Activated CD4-positive, alpha-beta T cell treated with anti-CD3 and anti-CD28 coated beads, Interleukin-2, amount 50 U/mL, for 48 hours (primary cell): Measurements from ENCODE around the gene PAM.

Experiments
- DNase-seq, 2 experiments: peaks; one replicate each; pipeline ENCODE4 v3.0.0-alpha.2; 2020

Gene PAM

GRCh38 chr5:102863764-102864560 is 108.9 kb downstream of the PAM start:
- DNase-seq: no peak

DNA sequence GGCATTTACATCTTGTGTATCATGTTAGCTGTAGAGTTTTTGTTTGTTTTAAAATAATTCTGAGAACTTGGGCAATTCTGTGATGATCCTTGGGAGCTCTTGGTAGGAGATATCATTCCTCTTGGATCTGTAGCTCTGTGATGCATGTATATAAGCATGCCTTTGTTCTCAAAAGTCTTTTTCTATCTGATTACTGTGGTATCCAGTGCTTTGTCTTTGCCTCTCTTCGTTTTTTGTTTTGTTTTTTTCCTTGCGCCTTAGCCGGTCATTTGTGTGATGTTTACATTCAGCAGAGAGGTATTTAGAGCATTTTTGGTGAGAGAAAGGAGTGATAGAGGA is 110.0 kb downstream of the PAM start:
- DNase-seq: no peak

- peak; percentile 26 to 45 for DNase-seq
Measured at GRCh38 chr5:102865510-102866236, 110.6 kb downstream of the PAM start.

DNA sequence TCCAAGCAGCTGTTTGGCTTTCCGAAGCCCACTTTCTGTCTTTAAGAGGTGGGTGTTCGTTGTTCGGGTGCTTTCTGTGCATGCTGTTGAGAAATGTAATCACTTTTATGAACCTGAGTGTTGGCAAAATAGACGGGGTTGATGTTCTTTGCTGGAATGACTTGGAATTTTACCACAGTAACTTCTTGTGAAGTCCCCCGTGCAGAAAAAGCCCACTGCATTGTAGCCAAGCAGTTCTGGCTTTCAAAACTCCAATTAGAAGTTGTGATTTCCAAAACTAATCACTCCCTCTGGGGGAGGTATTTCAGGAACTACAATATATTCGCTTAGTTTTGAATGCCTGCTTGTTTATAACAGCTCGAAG is 111.1 kb downstream of the PAM start:
- DNase-seq: no peak

GRCh38 chr5:102867992-102868662 is 113.0 kb downstream of the PAM start:
- DNase-seq: no peak

DNA sequence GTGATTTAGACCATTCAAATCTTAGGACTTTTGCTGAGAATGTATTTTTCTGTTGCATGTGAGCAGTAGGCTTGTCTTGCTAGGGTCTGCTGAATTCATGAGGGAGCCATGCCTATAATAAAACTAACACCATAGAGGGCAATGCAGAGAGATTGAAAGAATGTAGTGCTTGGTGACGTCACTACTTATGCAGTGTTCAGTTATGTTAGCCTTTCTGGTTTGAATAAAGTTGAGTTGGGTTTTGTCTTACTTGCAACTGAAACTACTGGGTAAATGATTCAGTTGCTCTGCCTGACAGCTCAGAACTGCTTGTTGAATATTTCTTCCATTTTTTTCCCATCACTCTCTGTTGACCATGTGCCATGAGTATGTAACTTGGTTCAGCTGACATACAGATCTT is 114.1 kb downstream of the PAM start:
- no peak for DNase-seq

DNA sequence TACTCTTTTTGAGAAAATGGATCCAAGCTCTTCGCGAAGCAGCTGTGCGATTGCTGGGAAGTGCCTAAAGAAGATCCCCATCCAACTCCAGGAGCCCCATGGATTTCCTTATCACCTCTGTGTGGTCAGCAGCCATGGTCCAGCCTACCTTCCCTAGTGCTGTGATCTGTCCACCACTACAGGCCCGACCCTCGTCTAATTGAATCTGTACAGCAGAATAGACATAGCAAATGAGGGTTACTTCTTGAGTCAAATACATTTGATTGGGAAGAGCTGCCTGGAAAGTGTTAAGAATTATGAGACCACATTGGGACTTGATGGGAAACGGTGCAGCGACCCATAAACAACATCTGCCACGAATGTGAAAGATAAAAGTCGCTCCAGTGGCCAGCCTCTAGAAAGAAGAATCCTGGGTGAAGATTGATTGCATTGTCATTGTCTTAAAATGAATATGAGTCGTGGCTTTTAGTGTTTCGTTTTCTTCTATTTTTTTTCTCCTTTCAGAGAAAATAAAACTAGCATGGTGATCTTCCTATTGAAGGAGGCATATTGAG is 118.4 kb downstream of the PAM start:
- no peak for DNase-seq

DNA sequence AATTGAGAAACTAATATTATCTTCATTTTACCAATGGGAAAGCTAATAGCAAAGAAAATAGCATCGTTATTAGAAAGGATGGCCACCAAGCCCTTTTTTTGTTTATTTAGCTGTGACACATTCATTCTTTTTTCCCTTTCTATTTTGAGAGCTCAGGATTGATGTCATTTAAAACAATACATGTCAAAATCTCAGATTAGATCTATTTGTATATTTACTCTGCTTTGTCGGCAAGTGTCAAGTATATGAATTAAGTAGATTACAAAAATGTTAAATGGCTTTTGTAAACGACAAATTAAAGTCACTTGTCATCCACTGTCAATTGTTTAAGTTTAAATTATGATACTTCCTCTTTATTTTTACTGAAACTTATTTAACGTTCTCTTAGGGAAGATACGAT is 118.9 kb downstream of the PAM start:
- DNase-seq: no peak

DNA sequence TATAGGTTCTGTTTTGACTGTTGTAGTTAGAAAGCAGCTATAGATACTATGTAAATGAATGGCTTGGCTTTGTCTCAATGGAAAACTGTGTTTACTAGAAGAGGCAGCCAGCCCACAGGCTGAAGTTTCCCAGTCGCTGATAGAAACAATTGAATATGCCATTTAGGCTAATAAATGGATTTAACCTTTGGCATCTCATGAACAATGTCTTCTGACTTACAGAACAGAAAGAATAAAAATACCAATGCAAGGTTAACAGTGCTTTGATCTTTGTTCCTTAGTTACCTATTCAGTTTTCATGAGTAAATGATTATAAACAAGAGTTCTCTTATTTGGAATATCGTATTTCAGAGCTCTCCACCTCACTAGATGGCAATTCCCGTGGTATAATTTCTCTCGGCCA is 120.6 kb downstream of the PAM start:
- no peak for DNase-seq

DNA sequence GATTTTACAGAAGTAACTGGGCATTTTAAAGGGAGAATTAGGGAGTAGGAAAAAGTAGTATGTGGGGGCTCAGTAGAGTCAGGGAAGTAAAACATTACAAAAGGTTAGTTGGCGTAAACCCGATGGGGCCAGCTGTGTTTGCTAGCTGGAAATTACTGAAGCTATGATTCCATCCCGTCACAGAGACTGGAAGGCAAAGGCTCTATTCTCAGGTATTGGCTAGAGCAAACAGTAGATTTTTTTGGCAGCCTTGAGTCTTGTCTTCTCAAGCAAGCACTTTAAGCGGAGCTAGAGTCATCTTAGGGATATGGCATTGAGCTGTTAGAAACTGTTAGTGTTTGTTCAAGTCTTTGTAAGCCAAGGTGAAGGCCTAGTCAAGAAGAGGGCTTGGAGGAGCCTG is 121.5 kb downstream of the PAM start:
- no peak for DNase-seq

DNA sequence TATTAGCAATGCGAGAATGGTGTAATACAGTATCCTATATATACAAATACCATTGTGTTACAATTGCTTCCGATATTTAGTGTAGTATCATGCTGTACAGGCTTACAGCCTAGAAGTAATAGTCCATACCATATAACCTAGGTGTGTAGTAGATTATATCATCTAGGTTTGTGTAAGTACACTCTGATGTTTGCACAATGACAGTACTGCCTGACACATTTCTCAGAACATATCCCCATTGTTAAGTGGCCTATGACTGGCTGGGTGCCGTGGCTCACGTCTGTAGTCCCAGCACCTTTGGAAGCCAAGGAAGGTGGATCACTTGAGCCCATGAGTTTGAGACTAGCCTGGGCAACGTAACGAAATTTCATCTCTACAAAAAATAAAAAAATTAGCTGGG is 124.6 kb downstream of the PAM start:
- no peak for DNase-seq

- no peak for DNase-seq
Measured at GRCh38 chr5:102886586-102886985, 131.5 kb downstream of the PAM start.

DNA sequence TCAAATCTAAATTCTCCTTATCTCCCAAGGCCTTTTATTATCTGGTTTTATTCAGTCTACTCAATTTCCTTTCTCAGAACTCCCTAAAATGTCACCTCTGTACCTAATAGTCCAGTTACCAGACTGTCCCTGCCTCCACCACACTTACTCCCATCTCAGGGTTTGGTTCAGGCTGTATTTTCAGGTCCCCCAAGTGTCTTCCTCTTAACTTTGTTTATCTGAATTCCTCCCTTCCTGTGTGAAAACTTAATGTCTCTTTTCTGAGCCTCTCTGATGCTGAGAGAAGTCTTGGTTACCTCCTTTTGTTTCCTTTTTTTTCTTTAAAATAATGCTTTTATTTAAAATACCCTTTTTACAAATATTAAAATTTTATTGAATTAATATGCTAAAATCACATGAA is 133.4 kb downstream of the PAM start:
- no peak for DNase-seq

GRCh38 chr5:102889033-102889432 is 133.9 kb downstream of the PAM start:
- no peak for DNase-seq

GRCh38 chr5:102890133-102890532 is 135.0 kb downstream of the PAM start:
- no peak for DNase-seq

- DNase-seq: no peak
Measured at GRCh38 chr5:102891175-102891574, 136.1 kb downstream of the PAM start.

GRCh38 chr5:102893942-102894341 is 138.8 kb downstream of the PAM start:
- no peak for DNase-seq

- DNase-seq: no peak
Measured at GRCh38 chr5:102895234-102895633, 140.1 kb downstream of the PAM start.

DNA sequence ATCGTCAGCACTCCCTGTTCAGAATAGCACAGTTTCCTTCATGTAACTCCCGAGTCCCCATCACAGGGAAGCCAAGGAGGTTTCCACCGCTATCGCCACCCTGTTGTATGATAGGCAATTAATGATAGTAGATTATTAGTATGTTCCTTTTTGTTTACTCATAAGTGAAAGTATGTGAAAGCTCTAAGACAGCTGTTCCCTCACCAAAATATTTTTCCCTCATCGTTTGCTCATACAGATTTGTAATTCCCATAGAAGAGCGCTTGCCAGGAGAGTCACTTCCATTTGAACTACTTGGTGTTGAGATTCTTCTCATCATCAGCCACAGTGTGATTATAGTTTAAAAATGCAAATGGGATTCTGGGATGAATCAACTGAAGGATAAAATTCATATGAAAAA is 140.9 kb downstream of the PAM start:
- no peak for DNase-seq

DNA sequence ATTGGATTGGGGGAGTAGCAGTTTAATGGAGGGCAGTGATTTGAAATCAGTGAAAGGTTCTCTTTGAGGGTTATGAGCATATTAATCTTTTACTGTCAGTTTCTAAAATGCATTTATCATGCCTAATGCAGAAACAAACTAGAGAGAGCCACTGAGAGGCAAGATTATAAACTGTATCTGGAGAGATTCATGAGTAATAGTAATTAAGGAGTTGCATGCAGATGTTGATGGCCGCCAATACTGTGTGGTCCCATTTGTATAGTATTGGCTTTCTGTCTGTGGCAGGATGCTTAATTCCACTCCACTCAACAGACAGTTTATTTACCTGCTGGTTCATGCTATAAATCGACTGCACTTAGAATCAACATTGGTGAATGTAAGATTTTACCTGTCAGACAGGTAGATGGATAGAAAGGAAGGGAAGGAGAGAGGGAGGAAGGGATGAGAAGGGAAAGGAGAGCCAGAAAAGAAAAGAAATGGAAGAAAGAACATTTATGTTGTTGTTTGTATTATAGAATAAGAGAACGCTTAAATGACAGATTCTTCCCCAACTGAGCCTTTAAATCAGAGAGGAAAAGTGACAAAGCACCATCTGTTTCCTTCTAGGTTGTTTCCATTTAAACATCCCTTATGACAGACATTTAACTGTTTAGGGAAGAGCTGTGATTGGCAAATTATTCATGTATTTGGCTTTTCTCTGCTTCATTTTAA is 146.5 kb downstream of the PAM start:
- DNase-seq: no peak

DNA sequence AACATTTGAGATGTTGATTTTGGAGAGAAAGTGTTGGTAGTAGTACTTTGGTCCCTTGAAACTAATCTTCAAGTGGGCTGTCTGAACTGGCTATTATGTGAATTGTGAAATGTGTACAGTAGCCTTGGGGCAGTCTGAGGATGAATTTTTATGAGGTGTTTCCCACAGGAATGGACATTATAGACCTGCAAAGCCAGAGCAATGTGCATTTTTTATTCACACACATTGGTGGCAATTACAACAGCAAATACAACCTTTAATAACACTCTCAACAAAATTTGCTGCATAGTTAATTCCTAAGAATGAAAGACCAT is 147.0 kb downstream of the PAM start:
- DNase-seq: no peak

- no peak for DNase-seq
Measured at GRCh38 chr5:102902647-102903046, 147.5 kb downstream of the PAM start.

DNA sequence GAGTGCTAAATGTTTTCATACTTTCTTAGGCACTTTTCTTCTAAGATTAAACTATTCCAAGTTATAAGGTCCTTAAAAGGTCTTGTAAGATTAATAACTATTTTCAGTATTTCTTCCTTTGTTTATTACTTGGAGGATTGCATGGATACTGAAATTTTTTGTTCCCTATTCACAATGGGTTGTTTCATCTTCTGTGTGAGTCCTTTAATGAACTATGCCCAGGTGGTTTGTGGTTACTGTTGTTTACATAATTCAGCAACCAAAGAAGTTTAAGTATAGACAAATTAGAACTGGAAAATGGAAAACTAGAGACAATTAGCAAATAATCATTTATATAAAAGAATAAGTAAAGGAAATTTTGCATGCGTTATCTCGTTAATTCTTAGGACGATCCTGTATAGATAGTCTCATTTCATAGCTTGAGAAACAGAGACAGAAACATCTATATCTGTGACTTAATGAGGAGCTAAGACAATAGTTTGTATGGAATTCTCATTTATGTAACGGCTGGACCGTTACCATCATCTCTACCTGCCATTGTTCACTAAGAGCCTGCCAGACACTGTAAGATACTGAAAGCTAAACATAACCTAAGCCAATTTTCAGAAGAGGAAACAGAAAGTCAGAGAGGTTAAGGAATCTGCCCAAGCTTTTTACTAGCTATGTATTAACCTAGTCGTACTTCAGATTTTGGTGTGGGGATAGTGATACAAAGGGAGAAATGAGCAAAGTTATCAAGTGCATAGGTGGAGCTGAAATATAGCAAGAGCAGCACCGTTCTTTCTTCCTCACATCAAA is 148.2 kb downstream of the PAM start:
- DNase-seq: no peak
